HFFc6 (cell line): ENCODE results near the gene CD96. TPM values are rescaled to one million over a fixed set of nuclear protein-coding genes. Genes with fewer than 3 reads are reported as not detected.

Source experiments
- DNase-seq: peaks from one replicate; pipeline ENCODE4 v3.0.0-alpha.2; 2018
- H3K27ac Mint-ChIP-seq: 2 replicates; pipeline ENCODE4 v1.8.0; 2020; ENCODE audit warnings: mild to moderate bottlenecking, mixed read lengths
- H3K27me3 Mint-ChIP-seq: 2 replicates; pipeline ENCODE4 v1.8.0; 2021; ENCODE audit warnings: mild to moderate bottlenecking, moderate library complexity, mixed read lengths; ENCODE audit not compliant: insufficient read depth
- H3K36me3 Mint-ChIP-seq: 2 replicates; pipeline ENCODE4 v1.8.0; 2021; ENCODE audit warnings: low read depth, mixed read lengths
- H3K4me1 Mint-ChIP-seq: 2 replicates; pipeline ENCODE4 v1.8.0; 2020; ENCODE audit warnings: low read depth, mixed read lengths
- H3K4me3 Mint-ChIP-seq: 2 replicates; pipeline ENCODE4 v1.8.0; 2020; ENCODE audit warnings: mild to moderate bottlenecking, moderate library complexity, mixed read lengths
- H3K9me3 Mint-ChIP-seq: 2 replicates; pipeline ENCODE4 v1.8.0; 2020; ENCODE audit warnings: mild to moderate bottlenecking, mixed read lengths
- CTCF ChIP-seq: fragments of 200-600 bp; sonication (generic); IDR thresholded peaks from 2 replicates; pipeline ENCODE4 v1.5.0; 2021; ENCODE audit warnings: antibody characterized with exemption, mild to moderate bottlenecking
- total RNA-seq, 6 experiments: library from RNA; stranded (reverse); fragmentation: NEBNext Ultra II Directional; extraction: Animal tissue kit (Norgen Biotek cat#: 25700); gene quantifications; 2 replicates in 1 of 6; 3 replicates in 5 of 6; pipeline ENCODE4 v1.2.3, GENCODE V29; 2021

Gene CD96
- total RNA-seq, 6 experiments from 2014 or later: not detected

- H3K4me3 Mint-ChIP-seq: no peak overlapping the region
- H3K27me3 Mint-ChIP-seq: peaks cover 9% of the 10 kb centered on the region
Observed at GRCh38 chr3:111566844-111567243, 24.8 kb downstream of the CD96 start.

GRCh38 chr3:111568355-111568754 is 26.4 kb downstream of the CD96 start:
- H3K27me3 Mint-ChIP-seq: peaks cover 10% of the 10 kb centered on the region
- H3K9me3 Mint-ChIP-seq: no peaks in the 10 kb centered on the region
- H3K36me3 Mint-ChIP-seq: no peaks in the 10 kb centered on the region
- no peak for TF ChIP-seq CTCF
- H3K27ac Mint-ChIP-seq: no peak overlapping the region
- H3K4me3 Mint-ChIP-seq: no peak overlapping the region
- no peak for DNase-seq
- peaks cover 12% of the 10 kb centered on the region; the same call in 1 of the 2 replicates for H3K4me1 Mint-ChIP-seq

More at GRCh38 chr3:111566844-111567243, 24.8 kb downstream of the CD96 start:
- TF ChIP-seq CTCF: no peak
- DNase-seq: no peak
- no peaks in the 10 kb centered on the region for H3K9me3 Mint-ChIP-seq
- no peaks in the 10 kb centered on the region for H3K36me3 Mint-ChIP-seq
- H3K4me1 Mint-ChIP-seq: peaks cover 3% of the 10 kb centered on the region; the same call in 1 of the 2 replicates
- no peak overlapping the region for H3K27ac Mint-ChIP-seq

GRCh38 chr3:111568911-111569310 is 26.9 kb downstream of the CD96 start:
- Mint-ChIP-seq H3K4me3 (no peak overlapping the region), H3K27me3 (peaks cover 10% of the 10 kb centered on the region), H3K36me3 (no peaks in the 10 kb centered on the region), H3K4me1 (peaks cover 12% of the 10 kb centered on the region; the same call in 1 of the 2 replicates), H3K27ac (no peak overlapping the region), H3K9me3 (no peaks in the 10 kb centered on the region)
- no peak for TF ChIP-seq CTCF
- no peak for DNase-seq

- TF ChIP-seq CTCF: no peak
- Mint-ChIP-seq H3K4me3 (no peak overlapping the region), H3K27ac (no peak overlapping the region), H3K4me1 (peaks cover 12% of the 10 kb centered on the region; the same call in 1 of the 2 replicates), H3K36me3 (no peaks in the 10 kb centered on the region), H3K27me3 (0 out of 2 replicates have a peak, but pooled peaks cover 1% of the 10 kb centered on the region), H3K9me3 (no peaks in the 10 kb centered on the region)
- DNase-seq: no peak
Observed at GRCh38 chr3:111570404-111571030, 28.5 kb downstream of the CD96 start.

GRCh38 chr3:111571282-111571681 is 29.3 kb downstream of the CD96 start:
- no peak overlapping the region for H3K27ac Mint-ChIP-seq
- no peaks in the 10 kb centered on the region for H3K36me3 Mint-ChIP-seq
- no peak overlapping the region for H3K4me3 Mint-ChIP-seq
- no peaks in the 10 kb centered on the region for H3K9me3 Mint-ChIP-seq
- peaks cover 12% of the 10 kb centered on the region; the same call in 1 of the 2 replicates for H3K4me1 Mint-ChIP-seq
- H3K27me3 Mint-ChIP-seq: 0 out of 2 replicates have a peak, but pooled peaks cover 1% of the 10 kb centered on the region
- no peak for TF ChIP-seq CTCF
- no peak for DNase-seq
